ENCODE data around the gene RSPH9.

DNA sequence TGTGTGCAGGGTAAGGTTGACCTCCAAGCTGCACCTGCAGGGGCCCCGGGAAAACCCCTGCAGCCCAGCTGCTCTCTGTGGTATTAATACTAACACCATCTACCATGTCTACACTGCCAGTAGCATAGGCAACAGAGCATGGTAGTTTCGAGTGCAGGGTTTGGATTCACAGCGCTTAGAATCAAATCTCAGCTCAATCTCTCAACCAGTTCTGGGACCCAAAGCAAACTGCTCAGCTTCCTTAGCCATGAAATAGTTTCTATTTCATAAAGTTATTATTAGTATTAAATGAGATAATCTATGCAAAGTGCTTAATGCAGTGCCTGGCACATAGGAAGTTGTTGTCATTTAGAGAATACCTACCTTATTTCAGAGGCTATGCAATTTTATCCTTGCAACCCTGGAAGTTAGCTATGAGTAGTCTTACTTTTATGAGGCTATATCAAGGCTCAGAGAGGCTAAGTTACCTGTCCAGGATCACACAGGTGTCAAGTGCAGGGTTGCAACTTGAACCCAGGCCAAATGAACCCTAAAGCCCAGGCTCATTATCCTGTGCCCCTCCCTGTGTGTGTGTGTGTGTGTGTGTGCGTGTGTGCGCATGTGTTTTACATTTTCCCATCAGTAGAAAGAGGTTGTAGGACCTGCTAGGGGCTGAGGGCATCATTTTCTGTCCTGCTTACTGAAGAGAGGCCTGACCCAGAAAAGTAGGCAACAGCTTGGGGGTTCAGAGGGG lies 70.4 kb downstream of the RSPH9 start:
- TF ChIP-seq, protein P1, sequence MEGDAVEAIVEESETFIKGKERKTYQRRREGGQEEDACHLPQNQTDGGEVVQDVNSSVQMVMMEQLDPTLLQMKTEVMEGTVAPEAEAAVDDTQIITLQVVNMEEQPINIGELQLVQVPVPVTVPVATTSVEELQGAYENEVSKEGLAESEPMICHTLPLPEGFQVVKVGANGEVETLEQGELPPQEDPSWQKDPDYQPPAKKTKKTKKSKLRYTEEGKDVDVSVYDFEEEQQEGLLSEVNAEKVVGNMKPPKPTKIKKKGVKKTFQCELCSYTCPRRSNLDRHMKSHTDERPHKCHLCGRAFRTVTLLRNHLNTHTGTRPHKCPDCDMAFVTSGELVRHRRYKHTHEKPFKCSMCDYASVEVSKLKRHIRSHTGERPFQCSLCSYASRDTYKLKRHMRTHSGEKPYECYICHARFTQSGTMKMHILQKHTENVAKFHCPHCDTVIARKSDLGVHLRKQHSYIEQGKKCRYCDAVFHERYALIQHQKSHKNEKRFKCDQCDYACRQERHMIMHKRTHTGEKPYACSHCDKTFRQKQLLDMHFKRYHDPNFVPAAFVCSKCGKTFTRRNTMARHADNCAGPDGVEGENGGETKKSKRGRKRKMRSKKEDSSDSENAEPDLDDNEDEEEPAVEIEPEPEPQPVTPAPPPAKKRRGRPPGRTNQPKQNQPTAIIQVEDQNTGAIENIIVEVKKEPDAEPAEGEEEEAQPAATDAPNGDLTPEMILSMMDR (IDR thresholded peaks at IDR 0.05) = no peak
- TF ChIP-seq EP300 (IDR thresholded peaks at IDR 0.05) (no peak), POLR2A (IDR thresholded peaks at IDR 0.05; ENCODE audit: low read depth) (no peak), POLR2AphosphoS5 (IDR thresholded peaks at IDR 0.05) (no peak)

Measured in esophagus muscularis mucosa (tissue), 4 donors.